Stimulated activated naive B cell treated with anti-CD40 and anti-IgM and Interleukin-4, amounts not matched to agents 10 μg/mL and 1 μg/mL and 100 μg/mL, for 72 hours (primary cell): ENCODE data around the gene XCR1.
"Not testable (repeated sequence)": the region's sequence is repeated elsewhere in the genome, so short reads cannot be mapped to it uniquely, and the experiment has no call there.

Source experiments
- ATAC-seq, 2 donors: fragments of 150-1000 bp; cut with Tn5 transposase; replicated peaks; 2 replicates each; pipeline ENCODE4 v1.10.0; 2021; ENCODE audit warnings: moderate library complexity in 1 of 2
- DNase-seq: peaks from one replicate; pipeline ENCODE4 v3.0.0; 2021
- H3K27ac Mint-ChIP-seq: one replicate; pipeline ENCODE4 v1.8.0; 2022; ENCODE audit warnings: mild to moderate bottlenecking, mixed read lengths
- H3K27me3 Mint-ChIP-seq, 2 donors: one replicate each; pipeline ENCODE4 v1.8.0; 2022; ENCODE audit warnings: mixed read lengths in 2 of 2
- H3K36me3 Mint-ChIP-seq, 2 donors: one replicate each; pipeline ENCODE4 v1.8.0; 2022; ENCODE audit warnings: mixed read lengths in 2 of 2, mild to moderate bottlenecking in 1 of 2
- H3K4me1 Mint-ChIP-seq, 2 donors: one replicate each; pipeline ENCODE4 v1.8.0; 2022; ENCODE audit warnings: mixed read lengths in 2 of 2, mild to moderate bottlenecking in 1 of 2
- H3K4me3 Mint-ChIP-seq, 2 donors: one replicate each; pipeline ENCODE4 v1.8.0; 2022; ENCODE audit warnings: mild to moderate bottlenecking in 2 of 2, mixed read lengths in 2 of 2, moderate library complexity in 1 of 2
- H3K9me3 Mint-ChIP-seq, 2 donors: one replicate each; pipeline ENCODE4 v1.8.0; 2022; ENCODE audit warnings: mixed read lengths in 2 of 2, mild to moderate bottlenecking in 1 of 2

XCR1 gene

GRCh38 chr3:46059432-46059831 is 32.1 kb upstream of the XCR1 start:
- Mint-ChIP-seq H3K27me3 (peaks cover 19 to 21% of the 10 kb centered on the region in 2 donors), H3K9me3 (no peaks in the 10 kb centered on the region), H3K36me3 (no peaks in the 10 kb centered on the region), H3K4me3 (no peak overlapping the region), H3K27ac (no peak overlapping the region), H3K4me1 (peaks cover 26 to 49% of the 10 kb centered on the region in 2 donors)
- DNase-seq = peak; percentile 21
- peak; percentile 91 to 92 for ATAC-seq

GRCh38 chr3:46058981-46059380 is 31.7 kb upstream of the XCR1 start:
- no peak overlapping the region for H3K27ac Mint-ChIP-seq
- H3K4me1 Mint-ChIP-seq = peaks cover 26 to 54% of the 10 kb centered on the region in 2 donors
- no peak for DNase-seq
- peaks cover 24 to 25% of the 10 kb centered on the region in 2 donors for H3K27me3 Mint-ChIP-seq
- peak overlapping the region in 1 of 2 donors; percentile 16 for H3K4me3 Mint-ChIP-seq
- peak; percentile 70 to 75 for ATAC-seq
- no peaks in the 10 kb centered on the region for H3K9me3 Mint-ChIP-seq
- H3K36me3 Mint-ChIP-seq = no peaks in the 10 kb centered on the region

- H3K36me3 Mint-ChIP-seq = no peaks in the 10 kb centered on the region
- H3K27ac Mint-ChIP-seq = no peak overlapping the region
- peaks cover 29 to 53% of the 10 kb centered on the region in 2 donors for H3K4me1 Mint-ChIP-seq
- ATAC-seq (no peak), DNase-seq (no peak)
- H3K4me3 Mint-ChIP-seq = no peak overlapping the region
- no peaks in the 10 kb centered on the region for H3K9me3 Mint-ChIP-seq
- H3K27me3 Mint-ChIP-seq = peaks cover 27 to 28% of the 10 kb centered on the region in 2 donors
Measured at GRCh38 chr3:46057716-46058115, 30.4 kb upstream of the XCR1 start.

GRCh38 chr3:46056686-46057085 is 29.4 kb upstream of the XCR1 start:
- H3K36me3 Mint-ChIP-seq = no peaks in the 10 kb centered on the region
- H3K9me3 Mint-ChIP-seq = no peaks in the 10 kb centered on the region
- no peak for DNase-seq
- H3K4me3 Mint-ChIP-seq = no peak overlapping the region
- peaks cover 22 to 26% of the 10 kb centered on the region in 2 donors for H3K27me3 Mint-ChIP-seq
- no peak overlapping the region for H3K27ac Mint-ChIP-seq
- H3K4me1 Mint-ChIP-seq = peaks cover 28 to 43% of the 10 kb centered on the region in 2 donors
- no peak for ATAC-seq

- Mint-ChIP-seq H3K27me3 (peaks cover 20 to 32% of the 10 kb centered on the region in 2 donors), H3K4me1 (peaks cover 14 to 23% of the 10 kb centered on the region in 2 donors)
- not testable (repeated sequence) for DNase-seq, ATAC-seq, H3K9me3 Mint-ChIP-seq, H3K4me3 Mint-ChIP-seq, H3K36me3 Mint-ChIP-seq, H3K27ac Mint-ChIP-seq
Measured at GRCh38 chr3:46053761-46054515, 26.7 kb upstream of the XCR1 start.

DNA sequence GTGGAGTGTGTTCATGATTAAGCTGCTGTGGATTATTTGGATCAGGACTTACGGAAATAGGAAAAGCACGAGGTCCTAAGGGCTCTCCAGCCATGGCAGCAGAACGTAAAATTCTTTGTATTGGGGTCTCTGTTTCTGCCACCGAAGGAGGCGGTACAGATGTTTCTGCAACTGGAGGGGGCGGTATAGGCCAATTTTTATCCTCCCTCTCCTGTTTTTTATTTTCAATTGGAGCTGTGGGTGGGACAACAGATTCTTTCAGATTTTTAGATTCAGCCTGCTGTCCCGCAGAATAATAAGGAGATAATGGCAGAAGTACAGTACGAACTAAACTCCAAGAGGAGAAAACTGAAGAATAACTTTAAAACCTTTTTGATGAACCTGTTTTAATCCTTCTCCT is 26.0 kb upstream of the XCR1 start:
- not testable (repeated sequence) for H3K27ac Mint-ChIP-seq, ATAC-seq, H3K36me3 Mint-ChIP-seq, H3K9me3 Mint-ChIP-seq, DNase-seq, H3K4me3 Mint-ChIP-seq
- Mint-ChIP-seq H3K4me1 (peaks cover 8 to 16% of the 10 kb centered on the region in 2 donors), H3K27me3 (peaks cover 20 to 32% of the 10 kb centered on the region in 2 donors)

DNA sequence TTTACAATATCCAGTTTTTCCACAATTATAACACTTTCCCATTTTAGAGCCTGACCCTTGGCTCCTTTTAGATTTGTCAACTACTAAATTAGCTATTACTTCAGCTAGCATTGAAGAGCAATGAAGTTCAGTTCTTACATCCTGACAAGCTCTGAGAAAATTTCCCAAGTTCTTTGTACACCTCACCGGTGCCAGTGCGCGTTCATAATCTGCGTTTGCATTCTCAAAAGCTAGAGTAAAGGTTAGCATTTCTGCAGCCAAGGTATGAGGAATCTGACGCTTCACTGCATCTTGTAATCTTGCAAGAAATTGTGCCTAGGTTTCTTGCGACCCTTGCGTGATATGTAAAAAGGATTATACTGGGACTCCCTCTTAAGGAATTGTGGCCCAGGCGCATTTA is 25.2 kb upstream of the XCR1 start:
- ATAC-seq (no peak), DNase-seq (no peak)
- Mint-ChIP-seq H3K9me3 (no peaks in the 10 kb centered on the region), H3K4me3 (no peak overlapping the region), H3K27ac (no peak overlapping the region), H3K36me3 (no peaks in the 10 kb centered on the region), H3K4me1 (peaks cover 3 to 9% of the 10 kb centered on the region in 2 donors), H3K27me3 (peaks cover 20 to 32% of the 10 kb centered on the region in 2 donors)

GRCh38 chr3:46049093-46049492 is 21.8 kb upstream of the XCR1 start:
- DNase-seq (no peak), ATAC-seq (no peak)
- H3K27me3 Mint-ChIP-seq = peaks cover 5 to 15% of the 10 kb centered on the region in 2 donors
- no peak overlapping the region for H3K4me3 Mint-ChIP-seq
- no peaks in the 10 kb centered on the region for H3K36me3 Mint-ChIP-seq
- no peak overlapping the region for H3K27ac Mint-ChIP-seq
- H3K4me1 Mint-ChIP-seq = peaks cover 3 to 4% of the 10 kb centered on the region in 2 donors
- no peaks in the 10 kb centered on the region for H3K9me3 Mint-ChIP-seq

- H3K4me1 Mint-ChIP-seq, ATAC-seq, H3K27ac Mint-ChIP-seq, DNase-seq, H3K27me3 Mint-ChIP-seq, H3K4me3 Mint-ChIP-seq, H3K36me3 Mint-ChIP-seq, H3K9me3 Mint-ChIP-seq: not testable (repeated sequence)
Measured at GRCh38 chr3:46046231-46046630, 18.9 kb upstream of the XCR1 start.

GRCh38 chr3:46038916-46039315 is 11.6 kb upstream of the XCR1 start:
- peaks cover 4 to 7% of the 10 kb centered on the region in 2 donors for H3K27me3 Mint-ChIP-seq
- no peak overlapping the region for H3K4me3 Mint-ChIP-seq
- ATAC-seq (no peak), DNase-seq (no peak)
- H3K27ac Mint-ChIP-seq = no peak overlapping the region
- H3K36me3 Mint-ChIP-seq = no peaks in the 10 kb centered on the region
- no peaks in the 10 kb centered on the region for H3K4me1 Mint-ChIP-seq
- H3K9me3 Mint-ChIP-seq = no peaks in the 10 kb centered on the region

- not testable (repeated sequence) for H3K9me3 Mint-ChIP-seq, ATAC-seq, H3K36me3 Mint-ChIP-seq, H3K27me3 Mint-ChIP-seq, H3K4me1 Mint-ChIP-seq, H3K27ac Mint-ChIP-seq, H3K4me3 Mint-ChIP-seq, DNase-seq
Measured at GRCh38 chr3:46038071-46038470, 10.8 kb upstream of the XCR1 start.

DNA sequence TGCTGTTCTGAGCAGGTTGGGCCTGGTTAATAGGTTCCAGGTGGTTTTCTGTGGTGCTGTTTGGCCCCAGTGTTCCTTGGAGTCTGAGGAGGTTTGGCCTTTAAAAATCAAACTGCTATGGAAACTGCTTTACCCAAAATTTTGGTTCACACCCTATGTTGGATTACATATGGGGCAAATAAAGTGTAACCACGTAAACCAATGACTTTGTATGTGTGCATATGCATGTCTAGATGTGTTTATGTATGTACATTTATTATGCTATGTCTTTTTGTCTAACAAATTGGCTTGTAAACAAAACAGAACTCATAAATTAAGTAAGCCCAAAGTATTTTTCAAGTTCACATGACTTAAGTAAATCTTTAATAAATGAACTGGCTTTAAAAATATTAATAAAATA is 8.9 kb upstream of the XCR1 start:
- Mint-ChIP-seq H3K9me3 (peaks cover 0 to 1% of the 10 kb centered on the region in 2 donors), H3K4me1 (peaks cover 0 to 2% of the 10 kb centered on the region in 2 donors), H3K4me3 (no peak overlapping the region), H3K27me3 (peaks cover 1 to 7% of the 10 kb centered on the region in 2 donors), H3K36me3 (peaks cover 0 to 7% of the 10 kb centered on the region in 2 donors), H3K27ac (no peak overlapping the region)
- DNase-seq = no peak
- no peak for ATAC-seq

GRCh38 chr3:46031747-46032146 is 4.5 kb upstream of the XCR1 start:
- no peak overlapping the region for H3K4me3 Mint-ChIP-seq
- peaks cover 6 to 18% of the 10 kb centered on the region in 2 donors for H3K4me1 Mint-ChIP-seq
- ATAC-seq (no peak), DNase-seq (no peak)
- H3K27ac Mint-ChIP-seq = no peak overlapping the region
- H3K27me3 Mint-ChIP-seq = peaks cover 0 to 7% of the 10 kb centered on the region in 2 donors
- peaks cover 2 to 16% of the 10 kb centered on the region in 2 donors for H3K36me3 Mint-ChIP-seq
- H3K9me3 Mint-ChIP-seq = peaks cover 10 to 15% of the 10 kb centered on the region in 2 donors

- peaks cover 2 to 16% of the 10 kb centered on the region in 2 donors for H3K36me3 Mint-ChIP-seq
- peaks cover 10 to 15% of the 10 kb centered on the region in 2 donors for H3K9me3 Mint-ChIP-seq
Measured at GRCh38 chr3:46031269-46031668, 4.0 kb upstream of the XCR1 start.

DNA sequence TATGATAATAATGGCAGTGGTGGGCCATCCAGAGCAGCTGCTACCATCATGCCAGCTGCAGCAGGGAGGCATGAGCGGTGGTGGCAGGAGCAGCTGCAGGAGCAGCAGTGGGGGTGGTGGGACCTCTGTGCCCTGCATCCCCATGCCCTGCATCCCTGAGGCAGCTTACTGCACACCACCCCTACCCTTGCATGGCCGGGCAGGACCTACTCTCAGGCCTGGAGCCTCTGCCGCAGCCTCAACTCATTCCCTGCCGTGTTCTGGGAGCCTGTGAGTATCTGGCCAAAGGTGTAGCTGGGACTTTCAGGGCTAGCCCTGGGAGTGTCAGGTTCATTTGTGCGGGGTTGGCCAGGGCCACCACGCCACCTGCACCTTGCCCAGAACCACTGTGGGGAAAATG is 3.3 kb upstream of the XCR1 start:
- Mint-ChIP-seq H3K36me3 (peaks cover 2 to 16% of the 10 kb centered on the region in 2 donors), H3K4me3 (no peak overlapping the region), H3K27ac (no peak overlapping the region), H3K4me1 (peaks cover 6 to 18% of the 10 kb centered on the region in 2 donors), H3K27me3 (peaks cover 0 to 7% of the 10 kb centered on the region in 2 donors), H3K9me3 (peaks cover 10 to 15% of the 10 kb centered on the region in 2 donors)
- ATAC-seq = no peak
- DNase-seq = no peak

More at GRCh38 chr3:46031269-46031668, 4.0 kb upstream of the XCR1 start:
- DNase-seq (no peak), ATAC-seq (no peak)
- no peak overlapping the region for H3K4me3 Mint-ChIP-seq
- peaks cover 0 to 7% of the 10 kb centered on the region in 2 donors for H3K27me3 Mint-ChIP-seq
- no peak overlapping the region for H3K27ac Mint-ChIP-seq
- peaks cover 6 to 18% of the 10 kb centered on the region in 2 donors for H3K4me1 Mint-ChIP-seq
